Trophoblast cell (in vitro differentiated cells and primary cell): Measurements from ENCODE around the gene ATIC.

Experiments
- DNase-seq, 2 donors: peaks; one replicate each; pipeline ENCODE4 v3.0.0-alpha.2; 2016
- H2AFZ ChIP-seq: 2 replicates; pipeline ENCODE4 v1.6.1; 2013; ENCODE audit warnings: low read length, moderate library complexity, mild to moderate bottlenecking; ENCODE audit not compliant: insufficient read depth, poor library complexity
- H2AK5ac ChIP-seq: 2 replicates; pipeline ENCODE4 v1.6.1; 2013; ENCODE audit warnings: mild to moderate bottlenecking, low read length
- H2BK120ac ChIP-seq: 2 replicates; pipeline ENCODE4 v1.6.1; 2013; ENCODE audit warnings: low read length, mild to moderate bottlenecking, moderate library complexity; ENCODE audit not compliant: insufficient read depth, poor library complexity
- H2BK12ac ChIP-seq: 2 replicates; pipeline ENCODE4 v1.6.1; 2013; ENCODE audit warnings: mild to moderate bottlenecking, low read length, moderate library complexity
- H2BK5ac ChIP-seq: 2 replicates; pipeline ENCODE4 v1.6.1; 2013; ENCODE audit warnings: low read length, low read depth, moderate library complexity, mild to moderate bottlenecking; ENCODE audit not compliant: poor library complexity
- H3K14ac ChIP-seq: 2 replicates; pipeline ENCODE4 v1.6.1; 2013; ENCODE audit warnings: mild to moderate bottlenecking, low read length
- H3K18ac ChIP-seq: 2 replicates; pipeline ENCODE4 v1.6.1; 2013; ENCODE audit warnings: mild to moderate bottlenecking, low read length
- H3K23ac ChIP-seq: 2 replicates; pipeline ENCODE4 v1.6.1; 2013; ENCODE audit warnings: low read length
- H3K27ac ChIP-seq: 2 replicates; pipeline ENCODE4 v1.5.1; 2013; ENCODE audit warnings: low read depth, mild to moderate bottlenecking, inconsistent platforms, low read length, moderate library complexity
- H3K27me3 ChIP-seq: 2 replicates; pipeline ENCODE4 v1.6.1; 2013; ENCODE audit warnings: inconsistent platforms, mild to moderate bottlenecking, low read length, moderate library complexity; ENCODE audit not compliant: insufficient read depth
- H3K36me3 ChIP-seq, 2 experiments: 1 replicate in 1 of 2; 2 replicates in 1 of 2; pipeline ENCODE4 v1.6.1; 2013; ENCODE audit warnings: low read length in 2 of 2, mild to moderate bottlenecking in 2 of 2, moderate library complexity in 1 of 2; ENCODE audit not compliant: insufficient read depth in 2 of 2, control insufficient read depth in 1 of 2
- H3K4ac ChIP-seq: 2 replicates; pipeline ENCODE4 v1.6.1; 2013; ENCODE audit warnings: low read depth, mild to moderate bottlenecking, low read length, moderate library complexity
- H3K4me1 ChIP-seq, 2 experiments: 1 replicate in 1 of 2; 2 replicates in 1 of 2; pipeline ENCODE4 v1.6.1; 2013; ENCODE audit warnings: low read length in 2 of 2, mild to moderate bottlenecking in 2 of 2, moderate library complexity in 1 of 2; ENCODE audit not compliant: insufficient read depth in 2 of 2, control insufficient read depth in 1 of 2
- H3K4me2 ChIP-seq: 2 replicates; pipeline ENCODE4 v1.6.1; 2013; ENCODE audit warnings: inconsistent platforms, mild to moderate bottlenecking, low read length, moderate library complexity
- H3K4me3 ChIP-seq: 2 replicates; pipeline ENCODE4 v1.5.1; 2013; ENCODE audit warnings: mild to moderate bottlenecking, low read depth, low read length, inconsistent platforms
- H3K79me1 ChIP-seq: one replicate; pipeline ENCODE4 v1.6.1; 2013; ENCODE audit warnings: low read length
- H3K79me2 ChIP-seq: 2 replicates; pipeline ENCODE4 v1.6.1; 2013; ENCODE audit warnings: low read length, mild to moderate bottlenecking; ENCODE audit not compliant: control insufficient read depth, insufficient read depth, poor library complexity
- H3K9ac ChIP-seq: 2 replicates; pipeline ENCODE4 v1.6.1; 2013; ENCODE audit warnings: mild to moderate bottlenecking, low read length
- H3K9me3 ChIP-seq: 2 replicates; pipeline ENCODE4 v1.6.1; 2013; ENCODE audit warnings: low read depth, mild to moderate bottlenecking, control low read depth, inconsistent platforms, low read length; ENCODE audit not compliant: insufficient read depth
- H4K12ac ChIP-seq: 2 replicates; pipeline ENCODE4 v1.6.1; 2013; ENCODE audit warnings: low read depth, mild to moderate bottlenecking, low read length, moderate library complexity
- H4K8ac ChIP-seq: 2 replicates; pipeline ENCODE4 v1.6.1; 2013; ENCODE audit warnings: low read depth, mild to moderate bottlenecking, low read length, moderate library complexity
- H4K91ac ChIP-seq: one replicate; pipeline ENCODE4 v1.6.1; 2013; ENCODE audit warnings: low read depth, mild to moderate bottlenecking, low read length, moderate library complexity
- WGBS: extraction: QIAGEN DNeasy Blood & Tissue Kit; methylation state at CpG from one replicate; pipeline ENCODE4 v1.1.7; 2013; ENCODE audit warnings: missing lambda C conversion rate; ENCODE audit not compliant: insufficient read length, insufficient coverage; ENCODE audit errors: extremely low coverage; 5-methylcytosine and 5-hydroxymethylcytosine counted together

ATIC gene

GRCh38 chr2:215376103-215376780 is 64.4 kb downstream of the ATIC start:
- no peak overlapping the region for H2BK5ac ChIP-seq
- no peak overlapping the region for H3K4me2 ChIP-seq
- H3K36me3 ChIP-seq, result peaks cover 42 to 69% of the 10 kb centered on the region in 2 experiments
- no peak overlapping the region for H4K8ac ChIP-seq
- H3K27me3 ChIP-seq, result no peaks in the 10 kb centered on the region
- no peaks in the 10 kb centered on the region for H3K79me1 ChIP-seq
- H3K79me2 ChIP-seq, result no peaks in the 10 kb centered on the region
- no peaks in the 10 kb centered on the region for H3K4me1 ChIP-seq
- H3K4ac ChIP-seq, result no peak overlapping the region
- no peak overlapping the region for H2AK5ac ChIP-seq
- H2AFZ ChIP-seq, result no peak overlapping the region
- no peak overlapping the region for H4K12ac ChIP-seq
- no peak overlapping the region for H2BK120ac ChIP-seq
- no peak overlapping the region for H4K91ac ChIP-seq
- no peak overlapping the region for H3K18ac ChIP-seq
- no peak overlapping the region for H3K9ac ChIP-seq
- H2BK12ac ChIP-seq, result no peak overlapping the region
- H3K23ac ChIP-seq, result no peak overlapping the region
- H3K14ac ChIP-seq, result no peak overlapping the region
- no peak for DNase-seq
- no peak overlapping the region for H3K27ac ChIP-seq
- no peak overlapping the region for H3K4me3 ChIP-seq
- H3K9me3 ChIP-seq, result no peaks in the 10 kb centered on the region
- no CpG with 5 or more reads among the region's 9 CpGs for WGBS

GRCh38 chr2:215377283-215377682 is 65.4 kb downstream of the ATIC start:
- Histone ChIP-seq H4K91ac (no peak overlapping the region), H3K18ac (peak overlapping the region; percentile 71), H3K27ac (no peak overlapping the region), H3K4me1 (no peaks in the 10 kb centered on the region), H3K4ac (no peak overlapping the region), H2BK5ac (no peak overlapping the region), H4K8ac (peak overlapping the region; percentile 38), H3K79me2 (no peaks in the 10 kb centered on the region), H3K79me1 (no peaks in the 10 kb centered on the region), H2BK120ac (no peak overlapping the region), H4K12ac (peak overlapping the region; percentile 54), H3K4me3 (no peak overlapping the region), H3K4me2 (no peak overlapping the region), H3K9ac (no peak overlapping the region), H3K23ac (no peak overlapping the region), H2AK5ac (no peak overlapping the region), H3K36me3 (peaks cover 40 to 71% of the 10 kb centered on the region in 2 experiments), H3K9me3 (no peaks in the 10 kb centered on the region), H2AFZ (no peak overlapping the region), H3K14ac (no peak overlapping the region), H2BK12ac (no peak overlapping the region), H3K27me3 (no peaks in the 10 kb centered on the region)
- DNase-seq, result peak in 1 of 2 donors; percentile 59
- WGBS, result no CpG with 5 or more reads among the region's 2 CpGs

- H2BK12ac ChIP-seq, result no peak overlapping the region
Measured at GRCh38 chr2:215378045-215378444, 66.2 kb downstream of the ATIC start.

GRCh38 chr2:215379039-215379438 is 67.2 kb downstream of the ATIC start:
- Histone ChIP-seq H3K9ac (no peak overlapping the region), H4K12ac (peak overlapping the region; percentile 5), H2AK5ac (no peak overlapping the region), H3K4ac (no peak overlapping the region), H3K79me1 (no peaks in the 10 kb centered on the region), H3K27ac (no peak overlapping the region), H3K27me3 (no peaks in the 10 kb centered on the region), H3K36me3 (peaks cover 43 to 73% of the 10 kb centered on the region in 2 experiments), H3K79me2 (no peaks in the 10 kb centered on the region), H2AFZ (no peak overlapping the region), H4K91ac (no peak overlapping the region), H4K8ac (no peak overlapping the region), H3K9me3 (no peaks in the 10 kb centered on the region), H2BK12ac (no peak overlapping the region), H2BK120ac (no peak overlapping the region), H2BK5ac (no peak overlapping the region), H3K23ac (no peak overlapping the region), H3K4me2 (no peak overlapping the region), H3K4me3 (no peak overlapping the region), H3K14ac (no peak overlapping the region), H3K18ac (no peak overlapping the region), H3K4me1 (no peaks in the 10 kb centered on the region)
- WGBS, result no CpG with 5 or more reads among the region's 7 CpGs
- DNase-seq, result no peak

More at GRCh38 chr2:215378045-215378444, 66.2 kb downstream of the ATIC start:
- Histone ChIP-seq H3K27me3 (no peaks in the 10 kb centered on the region), H3K9ac (no peak overlapping the region), H2BK120ac (no peak overlapping the region), H3K79me1 (no peaks in the 10 kb centered on the region), H2AK5ac (no peak overlapping the region), H3K36me3 (peaks cover 43 to 73% of the 10 kb centered on the region in 2 experiments), H3K79me2 (no peaks in the 10 kb centered on the region), H3K18ac (no peak overlapping the region), H2AFZ (no peak overlapping the region), H3K14ac (no peak overlapping the region), H4K91ac (no peak overlapping the region), H4K8ac (no peak overlapping the region), H3K4me3 (no peak overlapping the region), H3K9me3 (no peaks in the 10 kb centered on the region), H2BK5ac (no peak overlapping the region), H3K4ac (no peak overlapping the region), H4K12ac (no peak overlapping the region), H3K4me2 (no peak overlapping the region), H3K4me1 (no peaks in the 10 kb centered on the region), H3K23ac (no peak overlapping the region), H3K27ac (no peak overlapping the region)
- WGBS, result no CpG with 5 or more reads among the region's 3 CpGs
- DNase-seq, result no peak
